ENCODE results near the gene BRSK2.
"Not testable (repeated sequence)": the region's sequence is repeated elsewhere in the genome, so short reads cannot be mapped to it uniquely, and the experiment has no call there.

BRSK2 gene

DNA sequence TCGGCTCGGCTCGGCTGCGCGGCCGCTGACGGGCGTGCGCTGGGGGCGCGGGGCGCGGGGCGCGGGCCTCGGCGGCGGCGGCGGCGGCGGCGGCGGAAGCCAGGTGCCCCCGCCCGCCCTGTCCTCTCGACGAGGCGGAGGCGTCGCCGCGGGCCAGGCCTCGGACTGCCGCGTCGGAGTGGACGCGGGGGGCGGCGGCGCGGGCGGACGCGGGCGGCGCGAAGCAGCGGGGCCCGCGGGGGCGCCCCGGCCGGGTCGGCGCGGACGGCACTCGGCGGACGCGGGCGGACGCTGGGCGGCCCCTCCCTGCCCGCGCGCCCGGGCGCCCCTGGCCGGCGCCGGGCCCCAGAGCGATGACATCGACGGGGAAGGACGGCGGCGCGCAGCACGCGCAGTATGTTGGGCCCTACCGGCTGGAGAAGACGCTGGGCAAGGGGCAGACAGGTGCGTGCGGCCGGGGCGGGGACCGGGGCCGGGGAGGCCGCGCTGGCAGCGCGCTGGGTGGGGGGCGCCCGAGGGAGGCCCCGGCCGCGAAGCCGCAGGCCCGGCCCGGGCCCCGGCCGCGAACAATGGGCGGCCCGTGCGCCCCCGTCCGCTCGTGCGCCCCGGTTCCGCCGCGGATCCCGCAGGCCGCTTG is at the start of gene BRSK2:
Gene BRSK2 (plus strand): TSS at position 3 of the 637 bp plus-strand sequence. CDS start 351 bp downstream, at position 354.
- DNase-seq: no peak

DNA sequence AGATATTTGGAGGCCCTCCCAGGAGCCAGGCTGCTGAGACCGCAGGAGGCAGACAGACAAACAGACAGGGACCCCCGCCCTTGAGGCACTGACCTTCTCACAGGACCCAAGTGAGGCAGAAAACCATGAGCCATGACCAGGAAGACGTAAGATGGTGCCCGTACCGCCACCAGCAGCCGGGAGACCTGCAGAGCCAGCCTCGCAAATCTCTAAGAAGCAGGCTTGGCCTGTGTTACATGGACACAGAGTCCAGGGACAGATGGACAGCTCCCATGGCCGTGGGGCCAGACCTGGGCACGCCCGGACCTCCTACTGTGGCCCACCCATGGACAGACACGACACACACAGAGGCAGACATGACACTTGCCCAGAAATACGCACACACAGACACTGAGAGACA is 49.6 kb upstream of the BRSK2 start:
- DNase-seq: no peak

DNA sequence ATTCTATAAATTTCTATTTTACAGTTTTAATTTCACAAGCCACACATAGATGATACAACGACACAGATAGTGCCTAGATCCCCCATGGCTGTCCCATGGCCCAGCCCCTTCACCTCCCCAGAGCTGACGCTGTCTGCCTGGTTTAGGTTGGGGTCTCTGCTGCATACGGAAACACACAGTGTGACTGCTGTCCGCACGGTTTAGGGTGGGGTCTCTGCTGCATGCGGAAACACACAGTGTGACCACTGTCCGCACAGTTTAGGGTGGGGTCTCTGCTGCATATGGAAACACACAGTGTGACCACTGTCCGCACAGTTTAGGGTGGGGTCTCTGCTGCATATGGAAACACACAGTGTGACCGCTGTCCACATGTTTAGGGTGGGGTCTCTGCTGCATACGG is 48.5 kb upstream of the BRSK2 start:
- not testable (repeated sequence) for DNase-seq

DNA sequence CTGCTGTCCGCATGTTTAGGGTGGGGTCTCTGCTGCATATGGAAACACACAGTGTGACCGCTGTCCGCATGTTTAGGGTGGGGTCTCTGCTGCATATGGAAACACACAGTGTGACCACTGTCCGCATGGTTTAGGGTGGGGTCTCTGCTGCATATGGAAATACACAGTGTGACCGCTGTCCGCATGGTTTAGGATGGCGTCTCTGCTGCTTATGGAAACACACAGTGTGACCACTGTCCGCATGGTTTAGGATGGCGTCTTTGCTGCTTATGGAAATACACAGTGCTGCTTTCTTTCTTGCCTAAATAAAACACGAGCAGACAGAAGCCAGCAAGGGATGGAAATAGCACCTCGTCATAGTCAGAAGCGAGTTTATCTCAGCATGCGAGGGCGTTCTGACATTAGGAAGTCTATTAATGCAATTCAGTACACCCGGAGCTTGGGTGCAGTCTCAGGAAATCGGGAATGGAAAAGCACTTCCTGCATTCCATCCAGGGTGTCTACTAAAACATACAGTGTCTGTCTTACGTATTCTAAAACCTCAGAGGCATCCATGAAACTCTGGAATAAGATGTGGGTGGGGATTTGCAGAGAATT is 47.7 kb upstream of the BRSK2 start:
- no peak for DNase-seq

- DNase-seq: no peak
Observed at GRCh38 chr11:1342946-1343345, 46.8 kb upstream of the BRSK2 start.

DNA sequence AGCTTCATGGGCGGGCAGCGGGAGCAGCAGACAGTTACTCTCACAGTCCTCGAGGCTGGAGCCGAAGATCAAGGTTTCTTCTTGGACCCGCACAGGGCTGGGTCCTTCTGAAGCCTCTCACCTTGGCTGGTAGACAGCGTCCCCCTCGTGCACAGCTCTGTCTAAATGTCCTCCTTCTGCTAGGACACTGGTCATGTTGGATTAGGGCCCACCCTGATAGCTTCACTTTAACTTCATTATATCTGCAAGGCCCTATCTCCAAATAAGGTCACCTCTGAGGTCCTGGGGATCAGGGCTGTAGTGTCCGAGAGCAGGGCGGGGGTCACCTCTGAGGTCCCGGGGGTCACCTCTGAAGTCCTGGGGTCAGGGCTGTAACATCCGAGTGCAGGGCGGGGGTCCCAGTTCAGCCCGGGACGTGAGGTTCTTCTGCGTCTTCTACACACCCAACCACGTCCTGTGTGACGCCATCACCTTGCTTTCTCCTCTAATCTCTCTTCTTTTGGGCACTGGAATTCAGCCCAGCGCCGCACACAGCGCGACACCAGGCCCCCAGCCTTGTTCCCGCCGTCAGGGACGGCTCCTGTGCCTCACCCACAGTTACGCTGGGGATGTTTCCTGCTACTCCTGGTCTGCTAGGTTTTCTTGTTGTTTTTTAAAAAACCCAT is 46.2 kb upstream of the BRSK2 start:
- no peak for DNase-seq

GRCh38 chr11:1344056-1344635 is 45.6 kb upstream of the BRSK2 start:
- no peak for DNase-seq

DNA sequence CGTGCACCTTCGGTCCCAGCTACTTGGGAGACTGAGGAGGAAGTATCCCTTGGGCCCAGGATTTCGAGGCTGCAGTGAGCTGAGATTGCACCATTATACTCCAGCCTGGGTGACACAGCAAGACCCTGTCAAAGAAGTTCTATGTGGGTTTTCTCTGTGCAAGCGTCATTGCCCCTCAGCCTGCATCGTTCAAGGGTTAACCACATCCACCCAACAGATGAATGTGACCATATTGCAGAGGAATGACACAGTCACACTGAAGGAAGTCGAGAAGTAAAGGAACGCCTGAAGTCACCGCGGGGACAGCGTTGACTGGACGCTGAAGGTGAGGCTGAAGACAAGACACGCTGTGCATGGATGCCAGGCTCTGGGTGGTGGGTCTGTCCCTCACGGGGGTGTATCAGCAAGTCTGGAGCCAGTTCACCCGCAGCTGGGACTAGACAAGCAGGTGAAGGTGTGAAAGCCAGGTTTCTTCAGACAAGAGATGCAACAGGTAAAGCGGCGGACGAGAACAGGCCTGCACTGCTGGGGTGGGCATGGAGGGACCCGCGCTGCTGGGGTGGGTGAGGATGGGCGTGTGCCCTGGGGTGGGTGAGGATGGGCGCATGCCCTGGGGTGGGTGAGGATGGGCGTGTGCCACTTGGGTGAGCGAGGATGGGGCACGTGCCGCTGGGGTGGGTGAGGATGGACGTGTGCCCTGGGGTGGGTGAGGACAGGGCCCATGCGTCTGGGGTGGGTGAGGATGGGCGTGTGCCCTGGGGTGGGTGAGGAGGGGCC is 43.8 kb upstream of the BRSK2 start:
- DNase-seq: no peak

- DNase-seq: no peak
Observed at GRCh38 chr11:1346669-1347390, 42.9 kb upstream of the BRSK2 start.

DNA sequence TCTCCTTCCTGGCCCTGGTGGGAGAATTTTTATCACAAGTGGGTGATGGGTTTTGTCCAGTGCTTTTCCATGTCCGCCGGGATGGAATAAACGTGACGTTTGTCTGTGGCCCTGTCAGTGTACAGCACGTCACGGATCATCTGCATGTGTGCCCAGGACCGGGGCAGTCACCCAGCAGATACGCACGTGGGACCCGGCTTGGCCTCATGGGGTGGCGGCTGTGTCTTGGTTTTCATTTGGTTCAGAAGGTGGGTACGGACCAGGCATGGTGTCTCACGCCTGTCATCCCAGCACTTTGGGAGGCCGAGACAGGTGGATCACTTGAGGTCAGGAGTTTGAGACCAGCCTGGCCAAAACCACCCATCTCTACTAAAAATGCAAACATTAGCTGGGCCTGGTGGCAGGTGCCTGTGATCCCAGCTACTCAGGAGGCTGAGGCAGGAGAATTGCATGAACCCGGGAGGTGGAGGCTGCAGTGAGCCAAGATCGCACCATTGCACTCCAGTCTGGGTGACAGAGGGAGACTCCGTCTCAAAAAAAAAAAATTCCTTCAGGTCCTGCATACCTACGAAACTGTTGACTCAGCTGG is 42.2 kb upstream of the BRSK2 start:
- not testable (repeated sequence) for DNase-seq

DNA sequence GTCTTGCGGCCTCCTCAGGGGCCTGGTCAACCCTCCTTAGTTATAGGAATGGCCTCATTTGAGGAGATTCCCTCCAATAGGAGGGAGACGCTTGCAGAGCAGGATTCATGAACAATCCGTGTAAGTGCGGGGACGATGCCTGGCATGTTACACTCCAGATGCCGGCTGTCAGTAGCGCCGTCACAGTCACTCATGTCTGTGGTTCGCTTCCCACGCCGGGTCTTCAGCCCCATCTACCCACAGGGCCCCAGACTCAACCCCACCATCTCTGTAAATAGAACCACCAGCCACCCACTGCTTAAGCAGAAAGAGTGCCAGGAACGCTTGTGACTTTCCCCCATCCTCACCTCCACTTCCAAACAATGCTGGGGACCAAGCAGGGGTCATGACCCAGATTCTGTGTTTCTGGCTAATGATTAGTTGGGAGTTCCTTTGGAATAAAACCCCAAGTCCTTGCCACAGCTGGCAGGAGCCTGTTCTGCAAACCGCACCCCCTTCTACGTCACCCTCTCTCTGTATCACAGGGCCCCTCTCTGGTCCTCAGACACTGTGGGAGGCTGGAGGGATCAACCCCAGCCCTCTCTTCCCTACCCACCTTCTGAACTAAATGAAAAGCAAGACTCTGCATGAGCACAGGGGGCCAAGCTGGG is 41.5 kb upstream of the BRSK2 start:
- DNase-seq: no peak

- no peak for DNase-seq
Observed at GRCh38 chr11:1348796-1349326, 40.9 kb upstream of the BRSK2 start.

GRCh38 chr11:1349327-1350041 is 40.2 kb upstream of the BRSK2 start:
- no peak for DNase-seq

- DNase-seq: no peak
Observed at GRCh38 chr11:1350086-1350725, 39.5 kb upstream of the BRSK2 start.

DNA sequence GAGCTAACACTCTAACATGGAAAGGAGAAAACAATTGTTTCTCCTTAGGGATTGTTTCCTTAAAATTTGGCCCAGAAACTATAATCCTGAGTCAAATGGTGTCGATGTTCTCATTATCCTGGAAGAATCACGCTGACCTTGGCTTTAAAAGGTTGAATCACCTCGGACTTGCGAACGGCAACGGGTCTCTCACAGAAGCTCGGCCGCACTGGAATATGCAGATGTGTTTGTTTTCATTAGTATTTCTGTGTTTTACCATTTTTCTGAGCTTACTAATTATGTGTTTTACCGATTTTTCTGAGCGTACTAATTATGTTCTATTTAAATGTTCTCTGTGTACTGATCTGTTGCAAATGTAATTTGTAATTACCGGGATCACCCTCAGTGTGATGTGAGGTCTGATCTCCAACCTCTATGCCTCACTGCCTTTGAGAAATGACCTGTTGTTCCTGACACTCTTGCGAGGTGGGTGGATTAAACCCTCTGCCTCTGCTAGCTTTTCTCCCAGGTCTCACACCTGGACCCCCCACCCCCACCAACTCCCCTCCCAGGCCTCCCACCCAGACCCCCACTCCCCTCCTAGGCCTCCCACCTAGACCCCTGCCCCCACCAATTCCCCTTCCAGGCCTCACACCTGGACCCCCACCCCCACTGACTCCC is 38.3 kb upstream of the BRSK2 start:
- DNase-seq: no peak

DNA sequence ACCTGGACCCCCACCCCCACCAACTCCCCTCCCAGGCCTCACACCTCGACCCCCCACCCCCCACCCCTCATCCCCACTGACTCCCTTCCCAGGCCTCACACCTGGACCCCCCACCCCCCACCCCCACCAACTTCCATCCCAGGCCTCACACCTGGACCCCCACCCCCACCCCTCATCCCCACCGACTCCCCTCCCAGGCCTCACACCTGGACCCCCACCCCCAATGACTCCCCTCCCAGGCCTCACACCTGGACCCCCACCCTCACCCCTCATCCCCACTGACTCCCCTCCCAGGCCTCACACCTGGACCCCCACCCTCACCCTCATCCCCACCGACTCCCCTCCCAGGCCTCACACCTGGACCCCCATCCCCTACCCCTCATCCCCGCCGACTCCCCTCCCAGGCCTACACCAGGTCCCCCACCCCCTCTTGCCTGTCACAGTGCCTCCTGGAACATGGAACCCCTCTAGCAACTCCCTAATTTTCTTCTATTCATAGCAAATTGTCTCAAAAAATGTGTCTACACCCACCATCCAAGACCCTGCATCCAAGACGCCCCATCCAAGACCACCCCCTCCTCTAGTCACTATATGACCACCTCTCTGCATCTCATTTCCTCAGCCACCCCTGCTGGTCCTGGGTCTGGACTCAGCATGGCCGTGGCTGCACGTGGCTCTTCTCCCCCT is 36.9 kb upstream of the BRSK2 start:
- no peak for DNase-seq

DNA sequence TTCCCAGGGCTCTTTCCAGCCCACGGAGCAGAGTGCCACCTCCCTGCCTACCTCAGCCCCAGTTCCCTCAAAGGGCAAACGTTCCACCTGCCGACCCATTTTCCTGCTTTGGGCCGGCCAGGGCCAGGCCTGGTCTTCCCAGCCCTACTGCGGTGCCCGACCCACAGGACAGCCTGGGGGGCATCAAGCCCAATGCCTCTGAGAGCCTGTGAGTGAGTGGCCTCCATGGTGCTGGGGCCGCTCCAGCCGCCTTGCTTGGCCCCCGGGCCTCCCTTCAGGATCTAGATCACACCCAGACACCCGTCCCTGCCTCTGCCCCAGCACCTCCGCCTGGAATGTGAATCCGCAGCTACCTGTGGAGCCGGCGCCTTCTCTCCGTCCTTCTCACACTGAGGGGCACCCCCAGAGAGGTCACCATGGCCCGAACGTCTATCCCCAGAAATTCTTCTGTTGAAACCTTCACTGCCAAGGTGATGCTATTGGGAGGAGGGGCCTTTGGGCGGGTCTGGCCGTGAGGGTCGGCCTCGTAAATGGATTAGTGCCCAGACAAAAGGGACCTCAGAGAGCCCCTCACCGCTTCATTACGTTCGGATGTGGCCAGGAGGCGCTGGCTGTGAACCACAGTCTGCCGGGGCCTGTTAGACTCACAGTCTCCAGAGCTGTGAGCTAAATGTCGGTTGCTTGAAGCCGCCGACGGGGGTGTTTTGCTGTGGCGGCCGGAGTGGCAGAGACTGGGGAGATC is 36.2 kb upstream of the BRSK2 start:
- no peak for DNase-seq
